Body of pancreas (tissue), 4 donors: ENCODE measurements around the gene MAP2K7.
A peak's percentile ranks its signal among the peaks of the same experiment; 100 is the strongest.

Experiments
- POLR2A ChIP-seq, 3 donors: fragments of 450-650 bp; IDR thresholded peaks; one replicate each; pipeline ENCODE4 v1.6.1; 2016; ENCODE audit warnings: antibody characterized with exemption in 3 of 3, mild to moderate bottlenecking in 2 of 3
- TF ChIP-seq, protein P1 (sequence below), 7 experiments: fragments of 450-650 bp in 4 of 7; fragments of 200-600 bp in 3 of 7; sonication (generic) in 3 of 7; IDR thresholded peaks; one replicate each; pipeline ENCODE4 v1.5.1; 2016 to 2019; ENCODE audit warnings: antibody characterized with exemption in 7 of 7

DNA sequence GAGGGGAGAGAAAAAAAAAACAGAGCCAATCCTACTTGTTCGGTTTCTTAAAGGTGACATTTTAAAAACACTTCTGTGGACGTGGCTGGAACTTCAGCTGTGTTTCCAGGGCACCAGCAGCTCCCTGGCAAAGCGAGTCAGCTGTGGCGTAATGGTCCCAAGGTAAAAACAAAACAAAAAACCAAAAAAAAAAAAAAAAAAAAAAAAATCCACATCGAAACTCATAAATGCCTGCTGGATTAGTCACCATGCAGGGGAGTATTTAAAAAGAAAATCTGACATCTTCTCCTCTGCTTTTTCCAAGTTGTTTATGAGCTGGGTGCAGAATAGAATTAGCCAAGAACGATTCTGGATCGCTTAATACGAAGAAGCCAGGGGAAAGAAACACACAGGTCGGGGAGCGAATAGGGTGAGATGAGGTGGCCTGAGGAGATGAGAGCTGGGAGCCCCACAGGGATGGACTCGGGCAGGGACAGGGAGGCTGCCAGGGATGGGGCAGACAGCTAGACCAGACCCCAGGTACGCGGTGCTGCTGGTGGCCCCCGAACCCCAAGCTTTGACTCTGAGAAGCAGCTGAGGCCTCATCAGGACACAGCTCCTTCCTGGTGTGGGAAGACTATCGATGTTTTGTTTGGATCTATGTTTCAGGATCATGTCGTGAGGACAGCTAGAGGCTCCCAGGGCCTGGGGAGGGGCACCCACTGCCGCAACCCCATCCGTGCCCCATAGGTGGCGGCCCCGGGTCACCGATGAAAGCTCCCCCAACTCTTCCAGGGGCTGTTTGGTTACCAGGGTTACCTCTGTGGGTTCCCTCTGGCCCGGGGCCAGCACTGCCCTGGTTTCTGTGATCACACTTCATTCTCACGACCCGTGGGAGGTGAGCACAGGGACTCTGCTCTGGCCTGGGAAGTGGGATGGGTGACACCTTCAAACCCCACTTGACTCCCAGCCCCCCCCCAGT lies 25.3 kb downstream of the MAP2K7 start:
- TF ChIP-seq, protein P1, sequence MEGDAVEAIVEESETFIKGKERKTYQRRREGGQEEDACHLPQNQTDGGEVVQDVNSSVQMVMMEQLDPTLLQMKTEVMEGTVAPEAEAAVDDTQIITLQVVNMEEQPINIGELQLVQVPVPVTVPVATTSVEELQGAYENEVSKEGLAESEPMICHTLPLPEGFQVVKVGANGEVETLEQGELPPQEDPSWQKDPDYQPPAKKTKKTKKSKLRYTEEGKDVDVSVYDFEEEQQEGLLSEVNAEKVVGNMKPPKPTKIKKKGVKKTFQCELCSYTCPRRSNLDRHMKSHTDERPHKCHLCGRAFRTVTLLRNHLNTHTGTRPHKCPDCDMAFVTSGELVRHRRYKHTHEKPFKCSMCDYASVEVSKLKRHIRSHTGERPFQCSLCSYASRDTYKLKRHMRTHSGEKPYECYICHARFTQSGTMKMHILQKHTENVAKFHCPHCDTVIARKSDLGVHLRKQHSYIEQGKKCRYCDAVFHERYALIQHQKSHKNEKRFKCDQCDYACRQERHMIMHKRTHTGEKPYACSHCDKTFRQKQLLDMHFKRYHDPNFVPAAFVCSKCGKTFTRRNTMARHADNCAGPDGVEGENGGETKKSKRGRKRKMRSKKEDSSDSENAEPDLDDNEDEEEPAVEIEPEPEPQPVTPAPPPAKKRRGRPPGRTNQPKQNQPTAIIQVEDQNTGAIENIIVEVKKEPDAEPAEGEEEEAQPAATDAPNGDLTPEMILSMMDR (IDR thresholded peaks at IDR 0.05), result peak in 2 of 7 experiments; percentile 8 to 13
- no peak for TF ChIP-seq POLR2A (IDR thresholded peaks at IDR 0.05)
